ENCODE results near the gene C1GALT1C1L. TPM values are rescaled to one million over a fixed set of nuclear protein-coding genes. Genes with fewer than 3 reads are reported as not detected.
"Not testable (repeated sequence)": the region's sequence is repeated elsewhere in the genome, so short reads cannot be mapped to it uniquely, and the experiment has no call there.

C1GALT1C1L gene
- 0.47 TPM in 1 of 2 replicates, not detected in the other for total RNA-seq

- DNase-seq (ENCODE audit: extremely low read depth, low read depth, low spot score): no peak
These were observed at the start of gene C1GALT1C1L for GRCh38 chr2:43676322-43677050. TSS of gene C1GALT1C1L (minus strand) at chr2:43676429. CDS start at chr2:43676322, 107 bp downstream.

DNA sequence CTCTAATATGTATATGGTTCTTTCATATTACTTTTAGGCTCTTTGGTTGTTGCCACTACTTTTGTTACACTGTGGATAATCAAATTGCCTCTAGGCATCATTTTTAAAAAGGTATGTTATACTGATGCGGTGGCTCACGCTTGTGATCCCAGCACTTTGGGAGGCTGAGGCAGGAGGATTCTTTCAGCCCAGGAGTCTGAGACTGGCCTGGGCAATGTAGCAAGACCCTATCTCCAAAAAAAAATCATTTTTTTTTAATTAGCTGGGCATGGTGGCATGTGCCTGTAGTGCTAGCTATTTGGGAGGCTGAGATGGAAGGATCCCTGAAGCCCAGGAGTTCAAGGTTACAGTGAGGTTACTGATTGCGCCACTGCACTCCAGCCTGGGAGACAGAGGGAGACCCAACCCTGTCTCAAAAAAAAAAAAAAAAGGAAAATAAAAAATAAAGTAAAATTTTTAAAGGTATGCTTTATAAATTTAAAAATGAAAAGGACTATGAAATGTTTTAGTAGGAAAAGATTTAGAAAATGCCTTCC, 49.5 kb upstream of the C1GALT1C1L start:
- DNase-seq (ENCODE audit: extremely low read depth, low read depth, low spot score): no peak

- DNase-seq (ENCODE audit: extremely low read depth, low read depth, low spot score): no peak
These were observed 48.7 kb upstream of the C1GALT1C1L start for GRCh38 chr2:43724728-43725526.

DNA sequence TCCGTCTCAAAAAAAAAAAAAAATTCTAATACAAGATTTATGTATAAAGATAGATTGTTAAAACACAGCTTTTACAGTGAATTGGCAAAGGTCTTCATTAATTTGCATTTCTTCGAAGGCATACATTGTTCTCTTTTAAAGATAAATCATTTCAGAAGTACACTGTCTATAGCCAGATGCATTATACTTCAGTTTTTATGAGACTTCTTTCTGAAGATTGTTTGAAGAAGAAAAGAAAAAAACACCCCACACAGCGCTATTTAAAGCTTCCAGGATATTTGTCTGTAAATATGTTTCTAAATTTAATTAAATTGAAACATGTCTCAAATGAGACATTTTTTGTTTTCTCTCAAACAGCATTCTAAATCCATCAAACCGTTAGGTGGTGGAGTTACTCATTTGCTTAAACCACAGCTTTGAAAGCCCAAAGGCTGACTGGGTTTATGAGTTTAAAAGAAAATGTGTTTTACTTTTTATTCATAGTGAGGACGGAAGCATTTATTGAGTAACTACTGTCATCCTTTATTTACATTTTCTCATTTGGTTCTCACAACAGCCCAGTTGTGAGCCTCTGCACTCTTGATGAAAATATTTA, 42.4 kb upstream of the C1GALT1C1L start:
- DNase-seq (ENCODE audit: extremely low read depth, low read depth, low spot score): no peak

DNA sequence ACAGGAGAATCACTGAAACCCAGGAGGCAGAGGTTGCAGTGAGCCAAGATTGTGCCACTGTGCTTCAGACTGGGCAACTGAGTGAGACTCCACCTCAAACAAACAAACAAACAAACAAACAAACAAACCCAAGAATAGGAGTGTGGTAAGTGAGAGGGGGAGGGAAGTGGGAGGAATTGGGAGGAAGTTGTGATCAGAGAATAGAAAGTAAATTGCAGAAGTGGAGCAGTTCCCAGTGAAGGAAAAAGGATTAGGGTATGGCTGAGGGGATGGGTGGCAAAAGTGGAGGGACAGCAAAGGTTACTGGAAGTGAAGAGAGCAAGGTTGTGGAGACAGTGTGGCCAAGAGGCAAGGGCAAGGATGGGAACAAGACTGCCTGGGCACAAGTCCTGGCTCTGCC, 41.1 kb upstream of the C1GALT1C1L start:
- DNase-seq (ENCODE audit: extremely low read depth, low read depth, low spot score): no peak

DNA sequence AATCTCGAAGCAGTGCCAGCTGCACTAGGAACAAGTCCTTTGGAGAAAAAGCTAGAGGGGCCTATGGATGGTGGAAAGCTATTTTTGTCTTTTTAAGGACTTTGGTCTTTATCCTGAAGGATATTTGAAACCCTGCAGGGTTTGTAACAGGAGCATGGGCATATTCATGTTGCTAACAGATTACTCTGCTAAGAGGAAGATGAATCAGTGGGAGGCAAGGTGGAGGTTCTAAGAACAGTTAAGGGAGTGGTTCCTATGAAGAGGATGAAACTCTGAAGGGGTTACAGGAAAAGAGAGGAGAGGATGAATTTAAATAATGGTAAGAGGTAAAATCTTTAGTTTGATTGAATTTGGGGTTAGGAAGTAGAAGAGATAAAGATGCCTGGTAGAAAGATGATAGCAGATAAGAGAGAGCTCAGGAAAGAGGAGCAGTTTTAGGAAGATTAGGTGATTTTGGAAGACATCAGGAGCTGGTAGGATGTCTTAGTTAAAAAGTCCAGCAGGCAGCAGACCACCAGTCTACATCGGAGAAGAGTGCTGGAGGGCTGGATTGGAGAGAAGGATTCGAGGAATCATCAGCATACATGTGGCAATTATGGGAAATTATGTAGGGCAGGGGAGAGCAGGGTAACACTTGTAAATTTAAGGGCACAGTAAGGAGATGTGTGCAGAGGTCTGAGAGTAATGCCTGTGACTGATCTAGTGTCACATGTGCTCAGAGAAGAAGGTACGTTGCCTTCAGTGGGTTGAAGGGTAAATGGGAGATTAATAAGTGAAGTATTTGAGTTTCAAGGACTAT, 39.3 kb upstream of the C1GALT1C1L start:
- no peak for DNase-seq (ENCODE audit: extremely low read depth, low read depth, low spot score)

- no peak for DNase-seq (ENCODE audit: extremely low read depth, low read depth, low spot score)
These were observed 37.9 kb upstream of the C1GALT1C1L start for GRCh38 chr2:43714164-43714563.

- no peak for DNase-seq (ENCODE audit: extremely low read depth, low read depth, low spot score)
These were observed 34.6 kb upstream of the C1GALT1C1L start for GRCh38 chr2:43710866-43711265.

DNA sequence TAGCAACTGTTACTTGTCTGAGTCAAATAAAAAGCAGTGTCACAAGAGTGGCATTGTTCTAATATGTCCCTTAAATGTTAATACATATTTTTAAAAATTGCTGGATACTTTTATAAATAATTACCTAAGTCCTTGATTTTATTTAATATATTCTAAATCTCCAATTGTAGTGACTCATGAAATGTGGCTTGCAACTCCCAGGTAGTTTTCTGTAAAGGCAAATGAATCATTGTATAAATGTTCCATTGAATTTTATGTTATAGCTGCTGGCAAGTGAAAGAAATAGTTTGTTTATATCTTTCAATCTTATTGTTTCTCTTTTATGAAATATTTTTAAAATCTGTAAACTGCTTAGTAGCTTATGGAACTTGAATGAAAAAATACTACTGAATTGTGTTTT, 32.7 kb upstream of the C1GALT1C1L start:
- no peak for DNase-seq (ENCODE audit: extremely low read depth, low read depth, low spot score)

- DNase-seq (ENCODE audit: extremely low read depth, low read depth, low spot score): no peak
These were observed 31.9 kb upstream of the C1GALT1C1L start for GRCh38 chr2:43708178-43708577.

GRCh38 chr2:43707255-43708015, 31.2 kb upstream of the C1GALT1C1L start:
- no peak for DNase-seq (ENCODE audit: extremely low read depth, low read depth, low spot score)

GRCh38 chr2:43701111-43701510, 24.9 kb upstream of the C1GALT1C1L start:
- DNase-seq (ENCODE audit: extremely low read depth, low read depth, low spot score): no peak

GRCh38 chr2:43699761-43700160, 23.5 kb upstream of the C1GALT1C1L start:
- DNase-seq (ENCODE audit: extremely low read depth, low read depth, low spot score): no peak

DNA sequence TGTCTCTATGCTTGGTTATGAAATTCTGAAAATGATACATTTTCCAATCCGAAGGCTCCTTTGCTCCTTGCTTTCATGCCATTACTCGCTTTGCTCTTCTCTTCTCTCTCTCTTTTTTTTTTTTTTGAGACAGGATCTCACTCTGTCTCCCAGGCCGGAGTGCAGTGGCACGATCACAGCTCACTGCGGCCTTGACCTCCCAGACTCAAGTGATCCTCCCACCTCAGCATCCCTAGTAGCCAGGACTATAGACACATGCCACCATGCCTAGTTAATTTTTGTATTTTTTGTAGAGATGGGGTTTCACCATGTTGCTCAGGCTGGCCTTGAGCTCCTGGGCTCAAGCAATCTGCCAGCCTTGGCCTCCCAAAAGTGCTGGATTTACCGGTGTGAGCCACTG, 21.9 kb upstream of the C1GALT1C1L start:
- DNase-seq (ENCODE audit: extremely low read depth, low read depth, low spot score): not testable (repeated sequence)

- DNase-seq (ENCODE audit: extremely low read depth, low read depth, low spot score): no peak
These were observed 16.3 kb upstream of the C1GALT1C1L start for GRCh38 chr2:43692428-43692994.

DNA sequence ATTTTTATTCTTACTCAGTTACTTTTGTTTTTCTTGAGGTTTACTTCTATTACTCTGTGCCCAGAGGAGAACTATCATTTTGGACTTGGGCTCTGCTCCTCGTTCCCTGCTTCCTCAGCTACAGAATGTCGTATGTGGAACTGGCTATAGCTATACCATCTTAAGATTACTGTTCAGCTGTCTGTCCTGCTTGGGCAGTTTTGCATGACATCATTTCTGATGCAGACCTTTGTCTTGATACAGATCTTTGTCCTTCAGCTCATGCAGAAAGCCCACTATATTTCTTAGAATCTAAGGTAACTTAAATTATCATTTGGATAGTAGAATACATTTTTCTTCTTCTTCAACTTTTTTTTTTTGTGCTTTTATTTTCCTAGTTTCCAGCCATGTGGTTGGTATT, 13.8 kb upstream of the C1GALT1C1L start:
- DNase-seq (ENCODE audit: extremely low read depth, low read depth, low spot score): no peak

GRCh38 chr2:43685357-43685756, 9.1 kb upstream of the C1GALT1C1L start:
- DNase-seq (ENCODE audit: extremely low read depth, low read depth, low spot score): no peak

GRCh38 chr2:43677783-43678182, 1.6 kb upstream of the C1GALT1C1L start:
- not testable (repeated sequence) for DNase-seq (ENCODE audit: extremely low read depth, low read depth, low spot score)

DNA sequence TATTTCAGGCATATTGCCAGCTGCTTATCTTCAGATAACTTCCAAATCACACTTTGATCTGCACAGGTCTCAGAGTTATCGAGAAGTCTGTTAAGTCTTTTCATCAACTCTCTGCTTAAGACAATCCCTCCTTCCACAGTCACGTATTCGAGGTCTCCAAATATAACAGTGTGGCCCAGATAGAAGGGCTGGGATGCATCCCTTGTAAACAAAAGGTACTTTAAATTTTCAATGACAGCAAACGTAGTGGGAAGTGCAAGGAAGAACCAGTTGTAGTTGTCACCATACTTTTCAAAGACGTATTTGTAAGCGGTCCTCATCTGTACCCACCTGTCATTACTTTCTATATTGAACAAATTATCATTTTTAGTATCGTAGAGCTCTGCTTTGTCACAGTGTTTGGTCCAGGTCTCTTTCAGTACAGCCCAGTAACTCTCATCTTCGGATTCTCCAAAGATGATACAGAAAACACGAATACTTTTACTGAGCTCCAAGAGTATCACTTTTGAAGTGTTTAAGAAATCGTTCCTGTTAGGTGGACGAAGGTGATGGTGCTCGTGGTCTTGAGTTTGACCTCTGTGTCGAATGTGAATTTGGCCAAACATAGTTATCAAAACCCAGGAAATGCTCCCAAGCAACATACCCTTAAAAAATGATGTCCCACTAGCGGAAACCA, 445 bp downstream of the C1GALT1C1L start:
- DNase-seq (ENCODE audit: extremely low read depth, low read depth, low spot score): no peak

Data from glomerular endothelial cell (primary cell).